ENCODE measurements around the gene RAB40A.

DNA sequence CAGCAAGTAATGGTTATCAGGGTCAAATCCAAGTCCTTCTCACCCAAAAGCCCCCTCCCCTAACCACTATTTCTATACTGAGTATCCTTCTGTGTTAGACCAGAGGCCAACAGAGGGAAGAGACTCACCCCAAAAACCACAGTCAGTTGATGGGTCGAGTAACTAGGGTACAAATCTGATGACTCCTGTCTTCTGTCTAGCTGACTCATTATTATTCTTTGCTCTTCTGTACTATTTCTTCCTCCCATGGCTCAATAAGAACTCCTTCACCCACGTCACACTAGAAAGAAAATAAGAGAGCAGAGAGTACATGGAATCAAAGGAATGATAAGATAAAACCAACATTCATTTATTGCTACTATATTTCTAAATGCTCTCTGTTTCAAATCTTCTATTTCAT is 2.0 kb downstream of the RAB40A start:
- TF ChIP-seq, protein P1, sequence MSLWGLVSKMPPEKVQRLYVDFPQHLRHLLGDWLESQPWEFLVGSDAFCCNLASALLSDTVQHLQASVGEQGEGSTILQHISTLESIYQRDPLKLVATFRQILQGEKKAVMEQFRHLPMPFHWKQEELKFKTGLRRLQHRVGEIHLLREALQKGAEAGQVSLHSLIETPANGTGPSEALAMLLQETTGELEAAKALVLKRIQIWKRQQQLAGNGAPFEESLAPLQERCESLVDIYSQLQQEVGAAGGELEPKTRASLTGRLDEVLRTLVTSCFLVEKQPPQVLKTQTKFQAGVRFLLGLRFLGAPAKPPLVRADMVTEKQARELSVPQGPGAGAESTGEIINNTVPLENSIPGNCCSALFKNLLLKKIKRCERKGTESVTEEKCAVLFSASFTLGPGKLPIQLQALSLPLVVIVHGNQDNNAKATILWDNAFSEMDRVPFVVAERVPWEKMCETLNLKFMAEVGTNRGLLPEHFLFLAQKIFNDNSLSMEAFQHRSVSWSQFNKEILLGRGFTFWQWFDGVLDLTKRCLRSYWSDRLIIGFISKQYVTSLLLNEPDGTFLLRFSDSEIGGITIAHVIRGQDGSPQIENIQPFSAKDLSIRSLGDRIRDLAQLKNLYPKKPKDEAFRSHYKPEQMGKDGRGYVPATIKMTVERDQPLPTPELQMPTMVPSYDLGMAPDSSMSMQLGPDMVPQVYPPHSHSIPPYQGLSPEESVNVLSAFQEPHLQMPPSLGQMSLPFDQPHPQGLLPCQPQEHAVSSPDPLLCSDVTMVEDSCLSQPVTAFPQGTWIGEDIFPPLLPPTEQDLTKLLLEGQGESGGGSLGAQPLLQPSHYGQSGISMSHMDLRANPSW (CRISPR knock-in tag; conservative IDR thresholded peaks at IDR 0.05; ENCODE audit: low read depth), result no peak
- TF ChIP-seq, protein P2, sequence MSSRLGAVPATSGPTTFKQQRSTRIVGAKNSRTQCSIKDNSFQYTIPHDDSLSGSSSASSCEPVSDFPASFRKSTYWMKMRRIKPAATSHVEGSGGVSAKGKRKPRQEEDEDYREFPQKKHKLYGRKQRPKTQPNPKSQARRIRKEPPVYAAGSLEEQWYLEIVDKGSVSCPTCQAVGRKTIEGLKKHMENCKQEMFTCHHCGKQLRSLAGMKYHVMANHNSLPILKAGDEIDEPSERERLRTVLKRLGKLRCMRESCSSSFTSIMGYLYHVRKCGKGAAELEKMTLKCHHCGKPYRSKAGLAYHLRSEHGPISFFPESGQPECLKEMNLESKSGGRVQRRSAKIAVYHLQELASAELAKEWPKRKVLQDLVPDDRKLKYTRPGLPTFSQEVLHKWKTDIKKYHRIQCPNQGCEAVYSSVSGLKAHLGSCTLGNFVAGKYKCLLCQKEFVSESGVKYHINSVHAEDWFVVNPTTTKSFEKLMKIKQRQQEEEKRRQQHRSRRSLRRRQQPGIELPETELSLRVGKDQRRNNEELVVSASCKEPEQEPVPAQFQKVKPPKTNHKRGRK (CRISPR knock-in tag; IDR thresholded peaks at IDR 0.05; ENCODE audit: borderline replicate concordance), result no peak
- TF ChIP-seq, protein P3, sequence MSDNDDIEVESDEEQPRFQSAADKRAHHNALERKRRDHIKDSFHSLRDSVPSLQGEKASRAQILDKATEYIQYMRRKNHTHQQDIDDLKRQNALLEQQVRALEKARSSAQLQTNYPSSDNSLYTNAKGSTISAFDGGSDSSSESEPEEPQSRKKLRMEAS (CRISPR knock-in tag; IDR thresholded peaks at IDR 0.05), result no peak
- no peak for TF ChIP-seq ELF4 (CRISPR knock-in tag; IDR thresholded peaks at IDR 0.05; ENCODE audit: low read depth)
- TF ChIP-seq NR1H2 (CRISPR knock-in tag; IDR thresholded peaks at IDR 0.05), result no peak
- TF ChIP-seq, protein P4, sequence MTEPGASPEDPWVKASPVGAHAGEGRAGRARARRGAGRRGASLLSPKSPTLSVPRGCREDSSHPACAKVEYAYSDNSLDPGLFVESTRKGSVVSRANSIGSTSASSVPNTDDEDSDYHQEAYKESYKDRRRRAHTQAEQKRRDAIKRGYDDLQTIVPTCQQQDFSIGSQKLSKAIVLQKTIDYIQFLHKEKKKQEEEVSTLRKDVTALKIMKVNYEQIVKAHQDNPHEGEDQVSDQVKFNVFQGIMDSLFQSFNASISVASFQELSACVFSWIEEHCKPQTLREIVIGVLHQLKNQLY (CRISPR knock-in tag; IDR thresholded peaks at IDR 0.05), result no peak
- TF ChIP-seq, protein P5, sequence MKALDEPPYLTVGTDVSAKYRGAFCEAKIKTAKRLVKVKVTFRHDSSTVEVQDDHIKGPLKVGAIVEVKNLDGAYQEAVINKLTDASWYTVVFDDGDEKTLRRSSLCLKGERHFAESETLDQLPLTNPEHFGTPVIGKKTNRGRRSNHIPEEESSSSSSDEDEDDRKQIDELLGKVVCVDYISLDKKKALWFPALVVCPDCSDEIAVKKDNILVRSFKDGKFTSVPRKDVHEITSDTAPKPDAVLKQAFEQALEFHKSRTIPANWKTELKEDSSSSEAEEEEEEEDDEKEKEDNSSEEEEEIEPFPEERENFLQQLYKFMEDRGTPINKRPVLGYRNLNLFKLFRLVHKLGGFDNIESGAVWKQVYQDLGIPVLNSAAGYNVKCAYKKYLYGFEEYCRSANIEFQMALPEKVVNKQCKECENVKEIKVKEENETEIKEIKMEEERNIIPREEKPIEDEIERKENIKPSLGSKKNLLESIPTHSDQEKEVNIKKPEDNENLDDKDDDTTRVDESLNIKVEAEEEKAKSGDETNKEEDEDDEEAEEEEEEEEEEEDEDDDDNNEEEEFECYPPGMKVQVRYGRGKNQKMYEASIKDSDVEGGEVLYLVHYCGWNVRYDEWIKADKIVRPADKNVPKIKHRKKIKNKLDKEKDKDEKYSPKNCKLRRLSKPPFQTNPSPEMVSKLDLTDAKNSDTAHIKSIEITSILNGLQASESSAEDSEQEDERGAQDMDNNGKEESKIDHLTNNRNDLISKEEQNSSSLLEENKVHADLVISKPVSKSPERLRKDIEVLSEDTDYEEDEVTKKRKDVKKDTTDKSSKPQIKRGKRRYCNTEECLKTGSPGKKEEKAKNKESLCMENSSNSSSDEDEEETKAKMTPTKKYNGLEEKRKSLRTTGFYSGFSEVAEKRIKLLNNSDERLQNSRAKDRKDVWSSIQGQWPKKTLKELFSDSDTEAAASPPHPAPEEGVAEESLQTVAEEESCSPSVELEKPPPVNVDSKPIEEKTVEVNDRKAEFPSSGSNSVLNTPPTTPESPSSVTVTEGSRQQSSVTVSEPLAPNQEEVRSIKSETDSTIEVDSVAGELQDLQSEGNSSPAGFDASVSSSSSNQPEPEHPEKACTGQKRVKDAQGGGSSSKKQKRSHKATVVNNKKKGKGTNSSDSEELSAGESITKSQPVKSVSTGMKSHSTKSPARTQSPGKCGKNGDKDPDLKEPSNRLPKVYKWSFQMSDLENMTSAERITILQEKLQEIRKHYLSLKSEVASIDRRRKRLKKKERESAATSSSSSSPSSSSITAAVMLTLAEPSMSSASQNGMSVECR (CRISPR knock-in tag; IDR thresholded peaks at IDR 0.05; ENCODE audit: borderline replicate concordance), result no peak
- TF ChIP-seq, protein P6, sequence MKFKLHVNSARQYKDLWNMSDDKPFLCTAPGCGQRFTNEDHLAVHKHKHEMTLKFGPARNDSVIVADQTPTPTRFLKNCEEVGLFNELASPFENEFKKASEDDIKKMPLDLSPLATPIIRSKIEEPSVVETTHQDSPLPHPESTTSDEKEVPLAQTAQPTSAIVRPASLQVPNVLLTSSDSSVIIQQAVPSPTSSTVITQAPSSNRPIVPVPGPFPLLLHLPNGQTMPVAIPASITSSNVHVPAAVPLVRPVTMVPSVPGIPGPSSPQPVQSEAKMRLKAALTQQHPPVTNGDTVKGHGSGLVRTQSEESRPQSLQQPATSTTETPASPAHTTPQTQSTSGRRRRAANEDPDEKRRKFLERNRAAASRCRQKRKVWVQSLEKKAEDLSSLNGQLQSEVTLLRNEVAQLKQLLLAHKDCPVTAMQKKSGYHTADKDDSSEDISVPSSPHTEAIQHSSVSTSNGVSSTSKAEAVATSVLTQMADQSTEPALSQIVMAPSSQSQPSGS (CRISPR knock-in tag; IDR thresholded peaks at IDR 0.05; ENCODE audit: borderline replicate concordance, low read depth), result no peak
- no peak for TF ChIP-seq ZNF232 (CRISPR knock-in tag; IDR thresholded peaks at IDR 0.05)
- TF ChIP-seq, protein P7, sequence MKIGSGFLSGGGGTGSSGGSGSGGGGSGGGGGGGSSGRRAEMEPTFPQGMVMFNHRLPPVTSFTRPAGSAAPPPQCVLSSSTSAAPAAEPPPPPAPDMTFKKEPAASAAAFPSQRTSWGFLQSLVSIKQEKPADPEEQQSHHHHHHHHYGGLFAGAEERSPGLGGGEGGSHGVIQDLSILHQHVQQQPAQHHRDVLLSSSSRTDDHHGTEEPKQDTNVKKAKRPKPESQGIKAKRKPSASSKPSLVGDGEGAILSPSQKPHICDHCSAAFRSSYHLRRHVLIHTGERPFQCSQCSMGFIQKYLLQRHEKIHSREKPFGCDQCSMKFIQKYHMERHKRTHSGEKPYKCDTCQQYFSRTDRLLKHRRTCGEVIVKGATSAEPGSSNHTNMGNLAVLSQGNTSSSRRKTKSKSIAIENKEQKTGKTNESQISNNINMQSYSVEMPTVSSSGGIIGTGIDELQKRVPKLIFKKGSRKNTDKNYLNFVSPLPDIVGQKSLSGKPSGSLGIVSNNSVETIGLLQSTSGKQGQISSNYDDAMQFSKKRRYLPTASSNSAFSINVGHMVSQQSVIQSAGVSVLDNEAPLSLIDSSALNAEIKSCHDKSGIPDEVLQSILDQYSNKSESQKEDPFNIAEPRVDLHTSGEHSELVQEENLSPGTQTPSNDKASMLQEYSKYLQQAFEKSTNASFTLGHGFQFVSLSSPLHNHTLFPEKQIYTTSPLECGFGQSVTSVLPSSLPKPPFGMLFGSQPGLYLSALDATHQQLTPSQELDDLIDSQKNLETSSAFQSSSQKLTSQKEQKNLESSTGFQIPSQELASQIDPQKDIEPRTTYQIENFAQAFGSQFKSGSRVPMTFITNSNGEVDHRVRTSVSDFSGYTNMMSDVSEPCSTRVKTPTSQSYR (CRISPR knock-in tag; IDR thresholded peaks at IDR 0.05), result no peak
- TF ChIP-seq, protein P8, sequence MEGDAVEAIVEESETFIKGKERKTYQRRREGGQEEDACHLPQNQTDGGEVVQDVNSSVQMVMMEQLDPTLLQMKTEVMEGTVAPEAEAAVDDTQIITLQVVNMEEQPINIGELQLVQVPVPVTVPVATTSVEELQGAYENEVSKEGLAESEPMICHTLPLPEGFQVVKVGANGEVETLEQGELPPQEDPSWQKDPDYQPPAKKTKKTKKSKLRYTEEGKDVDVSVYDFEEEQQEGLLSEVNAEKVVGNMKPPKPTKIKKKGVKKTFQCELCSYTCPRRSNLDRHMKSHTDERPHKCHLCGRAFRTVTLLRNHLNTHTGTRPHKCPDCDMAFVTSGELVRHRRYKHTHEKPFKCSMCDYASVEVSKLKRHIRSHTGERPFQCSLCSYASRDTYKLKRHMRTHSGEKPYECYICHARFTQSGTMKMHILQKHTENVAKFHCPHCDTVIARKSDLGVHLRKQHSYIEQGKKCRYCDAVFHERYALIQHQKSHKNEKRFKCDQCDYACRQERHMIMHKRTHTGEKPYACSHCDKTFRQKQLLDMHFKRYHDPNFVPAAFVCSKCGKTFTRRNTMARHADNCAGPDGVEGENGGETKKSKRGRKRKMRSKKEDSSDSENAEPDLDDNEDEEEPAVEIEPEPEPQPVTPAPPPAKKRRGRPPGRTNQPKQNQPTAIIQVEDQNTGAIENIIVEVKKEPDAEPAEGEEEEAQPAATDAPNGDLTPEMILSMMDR (IDR thresholded peaks at IDR 0.05), result no peak
- no peak for TF ChIP-seq CREB1 (CRISPR knock-in tag; IDR thresholded peaks at IDR 0.05)
- no peak for TF ChIP-seq TP53 (CRISPR knock-in tag; IDR thresholded peaks at IDR 0.05)
- TF ChIP-seq SMAD3 (CRISPR knock-in tag; IDR thresholded peaks at IDR 0.05; ENCODE audit: borderline replicate concordance), result no peak

Measured in WTC11 (cell line).